ENCODE measurements around the gene STARD3NL. TPM values are rescaled to one million over a fixed set of nuclear protein-coding genes. Genes with fewer than 3 reads are reported as not detected.
A peak's percentile ranks its signal among the peaks of the same experiment; 100 is the strongest.
"Not testable (repeated sequence)": the region's sequence is repeated elsewhere in the genome, so short reads cannot be mapped to it uniquely, and the experiment has no call there.

Gene STARD3NL
- total and polyA plus RNA-seq, 4 donors = 26.6 to 37.6 (median 33.3) TPM

DNA sequence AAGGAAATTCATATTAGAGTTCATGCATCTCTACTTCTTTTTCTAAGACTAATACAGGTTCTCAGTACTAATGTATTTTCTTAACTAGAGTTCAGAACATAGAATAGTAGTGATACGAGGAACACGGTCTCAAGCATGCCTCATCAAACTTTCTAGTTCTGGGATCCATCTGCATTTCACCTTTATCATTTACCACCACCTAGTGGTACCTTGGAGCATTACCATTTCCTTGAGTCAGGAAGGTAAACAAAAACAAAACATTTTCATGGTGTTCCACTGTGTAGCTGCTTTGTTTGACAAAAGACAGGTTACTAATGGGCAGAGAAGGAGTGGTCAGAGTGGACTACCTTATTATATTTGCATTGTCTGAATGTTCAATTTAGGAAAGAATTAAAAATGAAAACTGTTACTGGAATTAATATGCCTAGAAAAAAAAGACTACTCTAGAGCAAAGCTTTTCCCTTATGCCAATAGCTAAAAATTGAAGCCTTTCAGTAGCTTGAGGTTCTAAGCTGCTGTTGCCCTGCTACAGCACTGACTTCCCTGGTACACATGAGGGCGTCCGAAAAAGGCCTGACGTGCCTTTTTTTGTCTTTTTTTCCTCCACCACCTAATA, 44.5 kb downstream of the STARD3NL start:
- intact Hi-C loops (cut with DNase I) = loop anchor here (2.0 to 5.0 kb wide), 2 partner anchors 116 to 320 kb away; no protein-coding TSS in a partner anchor
- ATAC-seq (ENCODE audit: low FRiP score) (peak; percentile 88), DNase-seq (no peak)
- peaks cover 0 to 2% of the 10 kb centered on the region in 2 donors for H3K4me1 ChIP-seq (ENCODE audit: control insufficient read depth in 1 of 2, insufficient read depth in 2 of 2, low read length in 2 of 2)
- H3K9me3 ChIP-seq (ENCODE audit: control insufficient read depth, low read length) = no peaks in the 10 kb centered on the region
- no peaks in the 10 kb centered on the region for H3K27me3 ChIP-seq (ENCODE audit: control insufficient read depth in 1 of 2, insufficient read depth in 2 of 2, low read length in 1 of 2)
- H3K27ac ChIP-seq (ENCODE audit: low read depth in 1 of 2, low read length in 2 of 2) = peak overlapping the region in 1 of 2 donors; percentile 22
- peaks cover 0 to 13% of the 10 kb centered on the region in 2 donors for H3K36me3 ChIP-seq (ENCODE audit: control insufficient read depth in 1 of 2, insufficient read depth in 2 of 2, low read length in 1 of 2)
- 56 to 59% methylated on average over 5 of the region's 5 CpGs for WGBS, 2 donors
- H3K4me3 ChIP-seq (ENCODE audit: low read length in 2 of 2) = no peak overlapping the region

DNA sequence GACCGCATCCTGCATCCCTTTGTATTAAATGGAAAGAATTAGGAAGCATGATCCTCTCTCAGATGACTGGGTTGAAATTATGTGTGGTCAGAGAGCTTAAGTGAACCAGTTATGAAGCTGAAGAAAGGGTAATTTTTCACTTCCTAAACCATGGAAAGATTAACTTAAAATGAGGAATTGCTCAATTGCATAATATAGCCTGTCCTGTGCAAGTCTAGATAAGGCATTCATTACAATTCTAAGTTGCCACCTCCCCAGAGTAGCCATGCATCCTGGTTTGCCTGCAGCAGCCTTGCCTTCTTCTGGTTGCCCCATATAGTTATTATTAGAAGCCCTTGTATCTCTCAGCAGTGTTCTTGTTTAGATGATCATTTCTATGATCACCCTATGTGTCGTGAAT, 45.3 kb downstream of the STARD3NL start:
- Histone ChIP-seq H3K36me3 (ENCODE audit: control insufficient read depth in 1 of 2, insufficient read depth in 2 of 2, low read length in 1 of 2) (peaks cover 0 to 11% of the 10 kb centered on the region in 2 donors), H3K27ac (ENCODE audit: low read depth in 1 of 2, low read length in 2 of 2) (peak overlapping the region in 1 of 2 donors; percentile 22), H3K9me3 (ENCODE audit: control insufficient read depth, low read length) (no peaks in the 10 kb centered on the region), H3K4me1 (ENCODE audit: control insufficient read depth in 1 of 2, insufficient read depth in 2 of 2, low read length in 2 of 2) (peaks cover 0 to 2% of the 10 kb centered on the region in 2 donors), H3K27me3 (ENCODE audit: control insufficient read depth in 1 of 2, insufficient read depth in 2 of 2, low read length in 1 of 2) (no peaks in the 10 kb centered on the region), H3K4me3 (ENCODE audit: low read length in 2 of 2) (no peak overlapping the region)
- no peak for ATAC-seq (ENCODE audit: low FRiP score)
- intact Hi-C loops (cut with DNase I) = loop anchor here (2.0 to 5.0 kb wide), 2 partner anchors 117 to 321 kb away; no protein-coding TSS in a partner anchor
- 93% methylated on average over 2 of the region's 2 CpGs for WGBS, 2 donors
- no peak for DNase-seq

DNA sequence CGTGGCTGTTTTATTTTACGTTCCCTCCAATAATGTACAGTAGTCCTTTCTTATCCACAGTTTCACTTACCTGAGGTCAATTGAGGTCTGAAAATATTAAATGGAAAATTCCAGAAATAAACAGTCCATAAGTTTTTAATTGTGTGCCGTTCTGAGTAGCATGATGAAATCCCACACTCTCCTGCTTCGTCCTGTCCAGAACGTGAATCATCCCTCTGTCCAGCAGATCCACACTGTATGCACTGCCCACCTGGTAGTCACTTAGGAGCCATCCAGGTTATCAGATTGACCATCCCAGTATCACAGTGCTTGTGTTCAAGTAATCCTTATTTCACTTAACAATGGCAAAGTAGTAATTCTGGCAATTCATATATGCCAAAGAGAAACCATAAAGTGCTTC, 46.3 kb downstream of the STARD3NL start:
- intact Hi-C loops (cut with DNase I) = loop anchor here in 1 of 2 donors (5.0 kb wide), 1 partner anchor 322 kb away; no protein-coding TSS in a partner anchor
- Histone ChIP-seq H3K27me3 (ENCODE audit: control insufficient read depth in 1 of 2, insufficient read depth in 2 of 2, low read length in 1 of 2) (no peaks in the 10 kb centered on the region), H3K27ac (ENCODE audit: low read depth in 1 of 2, low read length in 2 of 2) (no peak overlapping the region), H3K9me3 (ENCODE audit: control insufficient read depth, low read length) (no peaks in the 10 kb centered on the region), H3K36me3 (ENCODE audit: control insufficient read depth in 1 of 2, insufficient read depth in 2 of 2, low read length in 1 of 2) (peaks cover 2 to 11% of the 10 kb centered on the region in 2 donors), H3K4me1 (ENCODE audit: control insufficient read depth in 1 of 2, insufficient read depth in 2 of 2, low read length in 2 of 2) (peaks cover 0 to 2% of the 10 kb centered on the region in 2 donors), H3K4me3 (ENCODE audit: low read length in 2 of 2) (no peak overlapping the region)
- DNase-seq = no peak
- no peak for ATAC-seq (ENCODE audit: low FRiP score)
- 80 to 83% methylated on average over 5 of the region's 5 CpGs for WGBS, 2 donors

DNA sequence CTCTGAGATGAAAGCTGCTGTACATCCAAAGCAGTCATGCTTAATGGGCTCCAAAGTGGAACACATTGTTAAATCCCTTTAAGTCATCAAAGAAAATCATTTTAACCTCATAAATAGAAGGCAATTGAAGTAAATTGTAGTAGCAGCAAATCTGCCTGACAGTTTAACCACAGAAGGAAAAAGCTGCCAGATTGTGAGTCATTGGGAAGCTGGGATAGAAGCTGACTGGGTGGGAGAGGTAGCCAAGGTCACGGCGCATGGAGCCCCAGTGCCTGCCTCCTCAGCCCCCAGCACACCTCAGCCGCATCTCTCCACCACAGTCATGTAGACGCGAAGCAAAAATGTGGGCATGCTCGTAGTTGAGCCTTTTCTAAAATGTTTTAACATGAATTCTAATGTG, 51.3 kb downstream of the STARD3NL start:
- intact Hi-C loops (cut with DNase I) = no loop called here
- Histone ChIP-seq H3K4me1 (ENCODE audit: control insufficient read depth in 1 of 2, insufficient read depth in 2 of 2, low read length in 2 of 2) (no peaks in the 10 kb centered on the region), H3K4me3 (ENCODE audit: low read length in 2 of 2) (no peak overlapping the region), H3K36me3 (ENCODE audit: control insufficient read depth in 1 of 2, insufficient read depth in 2 of 2, low read length in 1 of 2) (peaks cover 4% of the 10 kb centered on the region in 2 donors), H3K9me3 (ENCODE audit: control insufficient read depth, low read length) (no peaks in the 10 kb centered on the region), H3K27me3 (ENCODE audit: control insufficient read depth in 1 of 2, insufficient read depth in 2 of 2, low read length in 1 of 2) (no peaks in the 10 kb centered on the region), H3K27ac (ENCODE audit: low read depth in 1 of 2, low read length in 2 of 2) (no peak overlapping the region)
- DNase-seq (no peak), ATAC-seq (ENCODE audit: low FRiP score) (no peak)
- WGBS, 2 donors = 94% methylated on average over 6 of the region's 6 CpGs

DNA sequence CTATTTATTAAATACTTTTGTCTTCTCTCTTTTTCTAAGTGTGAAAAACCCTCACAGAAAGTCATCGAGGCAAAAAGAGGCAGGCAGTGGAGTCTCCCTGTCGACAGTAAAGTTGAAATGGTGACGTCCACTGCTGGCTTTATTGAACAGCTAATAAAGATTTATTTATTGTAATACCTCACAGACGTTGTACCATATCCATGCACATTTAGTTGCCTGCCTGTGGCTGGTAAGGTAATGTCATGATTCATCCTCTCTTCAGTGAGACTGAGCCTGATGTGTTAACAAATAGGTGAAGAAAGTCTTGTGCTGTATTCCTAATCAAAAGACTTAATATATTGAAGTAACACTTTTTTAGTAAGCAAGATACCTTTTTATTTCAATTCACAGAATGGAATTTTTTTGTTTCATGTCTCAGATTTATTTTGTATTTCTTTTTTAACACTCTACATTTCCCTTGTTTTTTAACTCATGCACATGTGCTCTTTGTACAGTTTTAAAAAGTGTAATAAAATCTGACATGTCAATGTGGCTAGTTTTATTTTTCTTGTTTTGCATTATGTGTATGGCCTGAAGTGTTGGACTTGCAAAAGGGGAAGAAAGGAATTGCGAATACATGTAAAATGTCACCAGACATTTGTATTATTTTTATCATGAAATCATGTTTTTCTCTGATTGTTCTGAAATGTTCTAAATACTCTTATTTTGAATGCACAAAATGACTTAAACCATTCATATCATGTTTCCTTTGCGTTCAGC, 52.0 kb downstream of the STARD3NL start:
- intact Hi-C loops (cut with DNase I) = no loop called here
- no peaks in the 10 kb centered on the region for H3K4me1 ChIP-seq (ENCODE audit: control insufficient read depth in 1 of 2, insufficient read depth in 2 of 2, low read length in 2 of 2)
- H3K36me3 ChIP-seq (ENCODE audit: control insufficient read depth in 1 of 2, insufficient read depth in 2 of 2, low read length in 1 of 2) = peaks cover 3 to 4% of the 10 kb centered on the region in 2 donors
- no peak overlapping the region for H3K4me3 ChIP-seq (ENCODE audit: low read length in 2 of 2)
- ATAC-seq (ENCODE audit: low FRiP score) (no peak), DNase-seq (no peak)
- 85 to 88% methylated on average over 6 of the region's 6 CpGs for WGBS, 2 donors
- no peaks in the 10 kb centered on the region for H3K9me3 ChIP-seq (ENCODE audit: control insufficient read depth, low read length)
- H3K27me3 ChIP-seq (ENCODE audit: control insufficient read depth in 1 of 2, insufficient read depth in 2 of 2, low read length in 1 of 2) = no peaks in the 10 kb centered on the region
- H3K27ac ChIP-seq (ENCODE audit: low read depth in 1 of 2, low read length in 2 of 2) = no peak overlapping the region

DNA sequence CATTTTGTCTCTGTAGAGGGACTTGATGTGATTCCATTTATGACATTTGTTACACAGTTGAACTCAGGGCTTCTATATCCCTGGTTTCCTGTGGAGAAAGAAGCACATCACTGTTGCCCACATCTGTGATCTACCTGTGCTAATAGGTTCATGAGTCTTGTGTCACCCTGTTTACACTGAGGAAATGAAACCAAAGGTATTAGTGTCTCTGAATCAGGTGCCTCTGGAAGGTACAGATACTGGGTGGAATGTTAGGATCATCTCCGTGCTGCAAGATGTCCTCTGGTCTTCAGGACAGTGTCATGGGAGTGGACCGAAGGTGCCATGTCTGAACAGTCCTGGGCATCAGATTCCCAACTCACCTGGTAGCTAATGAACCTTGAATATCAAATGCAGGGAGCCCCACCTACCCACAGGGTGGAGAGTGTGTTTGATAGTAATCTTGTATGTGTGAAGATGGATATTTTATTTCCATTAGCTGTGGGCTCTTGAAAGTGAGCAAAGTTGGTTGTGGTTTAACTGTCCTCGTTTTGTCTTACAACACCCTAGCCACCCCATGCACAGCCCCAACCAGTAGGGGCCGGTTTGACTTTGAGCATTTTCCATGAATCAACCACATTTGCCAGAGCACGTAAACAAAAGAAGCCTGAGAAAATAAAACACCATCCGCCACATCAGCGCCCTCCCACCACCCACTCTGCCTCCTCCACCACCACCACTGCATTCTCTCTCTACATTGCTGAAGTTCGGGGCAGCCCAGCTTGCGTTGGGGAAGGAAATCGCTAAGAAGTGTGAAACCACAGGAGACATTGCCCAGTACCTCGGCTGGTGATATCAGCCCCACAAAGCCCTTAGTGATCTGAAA, 54.7 kb downstream of the STARD3NL start:
- intact Hi-C loops (cut with DNase I) = no loop called here
- ATAC-seq (ENCODE audit: low FRiP score) (peak; percentile 54), DNase-seq (peak in 1 of 2 donors; percentile 58)
- Histone ChIP-seq H3K27ac (ENCODE audit: low read depth in 1 of 2, low read length in 2 of 2) (no peak overlapping the region), H3K4me1 (ENCODE audit: control insufficient read depth in 1 of 2, insufficient read depth in 2 of 2, low read length in 2 of 2) (no peaks in the 10 kb centered on the region), H3K36me3 (ENCODE audit: control insufficient read depth in 1 of 2, insufficient read depth in 2 of 2, low read length in 1 of 2) (peaks cover 0 to 4% of the 10 kb centered on the region in 2 donors), H3K9me3 (ENCODE audit: control insufficient read depth, low read length) (no peaks in the 10 kb centered on the region), H3K27me3 (ENCODE audit: control insufficient read depth in 1 of 2, insufficient read depth in 2 of 2, low read length in 1 of 2) (no peaks in the 10 kb centered on the region), H3K4me3 (ENCODE audit: low read length in 2 of 2) (no peak overlapping the region)
- 60 to 73% methylated on average over 11 of the region's 11 CpGs for WGBS, 2 donors

DNA sequence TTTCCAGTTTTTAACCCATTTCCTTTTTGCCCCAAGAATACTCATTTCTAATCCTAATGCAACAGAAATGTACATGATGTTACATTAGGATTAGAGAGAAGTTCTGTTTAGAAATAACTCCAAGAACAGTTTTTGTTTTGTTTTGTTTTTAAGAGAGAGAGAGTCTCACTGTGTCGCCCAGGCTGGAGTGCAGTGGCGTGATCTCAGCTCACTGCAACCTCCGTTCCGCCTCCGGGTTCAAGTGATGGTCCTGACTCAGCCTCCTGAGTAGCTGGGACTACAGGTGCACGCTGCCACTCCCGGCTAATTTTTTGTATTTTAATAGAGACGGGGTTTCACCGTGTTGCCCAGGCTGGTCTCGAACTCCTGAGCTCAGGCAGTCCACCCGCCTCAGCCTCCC, 56.7 kb downstream of the STARD3NL start:
- H3K27me3 ChIP-seq (ENCODE audit: control insufficient read depth in 1 of 2, insufficient read depth in 2 of 2, low read length in 1 of 2); H3K27ac ChIP-seq (ENCODE audit: low read depth in 1 of 2, low read length in 2 of 2); H3K4me1 ChIP-seq (ENCODE audit: control insufficient read depth in 1 of 2, insufficient read depth in 2 of 2, low read length in 2 of 2); DNase-seq; H3K9me3 ChIP-seq (ENCODE audit: control insufficient read depth, low read length); H3K4me3 ChIP-seq (ENCODE audit: low read length in 2 of 2); H3K36me3 ChIP-seq (ENCODE audit: control insufficient read depth in 1 of 2, insufficient read depth in 2 of 2, low read length in 1 of 2); ATAC-seq (ENCODE audit: low FRiP score); intact Hi-C loops (cut with DNase I): not testable (repeated sequence)
- 87 to 97% methylated on average over 11 of the region's 11 CpGs for WGBS, 2 donors

DNA sequence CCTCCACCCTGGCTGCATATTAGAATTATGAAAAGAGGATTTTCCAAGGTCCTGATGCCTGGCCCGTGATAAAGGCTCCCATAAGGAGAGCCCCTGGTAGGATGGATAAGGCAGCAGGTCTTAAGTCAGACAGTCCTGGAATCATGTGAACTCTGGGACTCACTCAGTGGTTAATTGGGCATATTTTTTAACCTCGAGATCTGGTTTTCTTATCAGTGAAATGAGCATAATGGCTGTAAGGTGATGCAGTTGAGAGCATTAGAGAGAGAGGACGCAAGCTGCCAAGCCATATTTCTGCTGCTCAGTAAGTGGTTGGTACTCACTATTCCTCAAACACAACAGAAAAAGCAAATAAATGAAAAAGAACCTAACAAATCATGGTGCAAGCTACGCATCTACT, 57.6 kb downstream of the STARD3NL start:
- H3K36me3 ChIP-seq (ENCODE audit: control insufficient read depth in 1 of 2, insufficient read depth in 2 of 2, low read length in 1 of 2) = no peaks in the 10 kb centered on the region
- no peak overlapping the region for H3K27ac ChIP-seq (ENCODE audit: low read depth in 1 of 2, low read length in 2 of 2)
- no peaks in the 10 kb centered on the region for H3K27me3 ChIP-seq (ENCODE audit: control insufficient read depth in 1 of 2, insufficient read depth in 2 of 2, low read length in 1 of 2)
- no peak overlapping the region for H3K4me3 ChIP-seq (ENCODE audit: low read length in 2 of 2)
- DNase-seq = no peak
- ATAC-seq (ENCODE audit: low FRiP score) = no peak
- H3K4me1 ChIP-seq (ENCODE audit: control insufficient read depth in 1 of 2, insufficient read depth in 2 of 2, low read length in 2 of 2) = no peaks in the 10 kb centered on the region
- H3K9me3 ChIP-seq (ENCODE audit: control insufficient read depth, low read length) = no peaks in the 10 kb centered on the region
- intact Hi-C loops (cut with DNase I) = no loop called here
- 58 to 68% methylated on average over 4 of the region's 4 CpGs for WGBS, 2 donors
